Measurements from ENCODE around the gene CELSR1. TPM values are rescaled to one million over a fixed set of nuclear protein-coding genes. Genes with fewer than 3 reads are reported as not detected.

Gene CELSR1
- total RNA-seq, 1 donor from 2014 or later = 16.0 TPM

- Mint-ChIP-seq H3K4me1 (ENCODE audit: unreplicated experiment) (no peaks in the 10 kb centered on the region), H3K9me3 (ENCODE audit: unreplicated experiment) (no peaks in the 10 kb centered on the region), H3K36me3 (ENCODE audit: unreplicated experiment) (peaks cover 3% of the 10 kb centered on the region), H3K4me3 (ENCODE audit: unreplicated experiment) (no peak overlapping the region), H3K27ac (ENCODE audit: unreplicated experiment) (no peak overlapping the region), H3K27me3 (ENCODE audit: unreplicated experiment) (no peaks in the 10 kb centered on the region)
- TF ChIP-seq CTCF (IDR thresholded peaks at IDR 0.05) = no peak
- no peak for DNase-seq (ENCODE audit: extremely low spot score, unreplicated experiment)
Measured at GRCh38 chr22:46322711-46323110, 214.7 kb downstream of the CELSR1 start.

- Mint-ChIP-seq H3K4me1 (ENCODE audit: unreplicated experiment) (no peaks in the 10 kb centered on the region), H3K27me3 (ENCODE audit: unreplicated experiment) (no peaks in the 10 kb centered on the region), H3K9me3 (ENCODE audit: unreplicated experiment) (no peaks in the 10 kb centered on the region), H3K4me3 (ENCODE audit: unreplicated experiment) (no peak overlapping the region), H3K36me3 (ENCODE audit: unreplicated experiment) (peaks cover 3% of the 10 kb centered on the region), H3K27ac (ENCODE audit: unreplicated experiment) (no peak overlapping the region)
- DNase-seq (ENCODE audit: extremely low spot score, unreplicated experiment) = no peak
- TF ChIP-seq CTCF (IDR thresholded peaks at IDR 0.05) = no peak
Measured at GRCh38 chr22:46320716-46321386, 216.6 kb downstream of the CELSR1 start.

GRCh38 chr22:46320166-46320710, 217.2 kb downstream of the CELSR1 start:
- no peak for DNase-seq (ENCODE audit: extremely low spot score, unreplicated experiment)
- Mint-ChIP-seq H3K4me1 (ENCODE audit: unreplicated experiment) (no peaks in the 10 kb centered on the region), H3K27me3 (ENCODE audit: unreplicated experiment) (no peaks in the 10 kb centered on the region), H3K36me3 (ENCODE audit: unreplicated experiment) (peaks cover 3% of the 10 kb centered on the region), H3K4me3 (ENCODE audit: unreplicated experiment) (no peak overlapping the region), H3K9me3 (ENCODE audit: unreplicated experiment) (no peaks in the 10 kb centered on the region), H3K27ac (ENCODE audit: unreplicated experiment) (no peak overlapping the region)
- TF ChIP-seq CTCF (IDR thresholded peaks at IDR 0.05) = no peak

- Mint-ChIP-seq H3K4me3 (ENCODE audit: unreplicated experiment) (no peak overlapping the region), H3K27ac (ENCODE audit: unreplicated experiment) (no peak overlapping the region), H3K4me1 (ENCODE audit: unreplicated experiment) (no peaks in the 10 kb centered on the region), H3K36me3 (ENCODE audit: unreplicated experiment) (peaks cover 3% of the 10 kb centered on the region), H3K9me3 (ENCODE audit: unreplicated experiment) (no peaks in the 10 kb centered on the region), H3K27me3 (ENCODE audit: unreplicated experiment) (no peaks in the 10 kb centered on the region)
- no peak for DNase-seq (ENCODE audit: extremely low spot score, unreplicated experiment)
- no peak for TF ChIP-seq CTCF (IDR thresholded peaks at IDR 0.05)
Measured at GRCh38 chr22:46319319-46319718, 218.1 kb downstream of the CELSR1 start.

- Mint-ChIP-seq H3K27me3 (ENCODE audit: unreplicated experiment) (no peaks in the 10 kb centered on the region), H3K9me3 (ENCODE audit: unreplicated experiment) (no peaks in the 10 kb centered on the region), H3K4me1 (ENCODE audit: unreplicated experiment) (no peaks in the 10 kb centered on the region), H3K27ac (ENCODE audit: unreplicated experiment) (no peak overlapping the region), H3K4me3 (ENCODE audit: unreplicated experiment) (no peak overlapping the region), H3K36me3 (ENCODE audit: unreplicated experiment) (no peaks in the 10 kb centered on the region)
- TF ChIP-seq CTCF (IDR thresholded peaks at IDR 0.05) = no peak
- no peak for DNase-seq (ENCODE audit: extremely low spot score, unreplicated experiment)
Measured at GRCh38 chr22:46318576-46318975, 218.8 kb downstream of the CELSR1 start.
